ENCODE data around the gene KRT2.

- TF ChIP-seq TAF1 (IDR thresholded peaks at IDR 0.05; ENCODE audit: low read depth) (no peak), MAX (IDR thresholded peaks at IDR 0.05) (no peak), REST (IDR thresholded peaks at IDR 0.05; ENCODE audit: low read depth) (no peak), RAD21 (IDR thresholded peaks at IDR 0.05; ENCODE audit: low read depth) (no peak), FOXM1 (IDR thresholded peaks at IDR 0.05; ENCODE audit: borderline replicate concordance, low read depth) (no peak), YY1 (IDR thresholded peaks at IDR 0.05; ENCODE audit: low read depth) (no peak)
Observed at GRCh38 chr12:52630008-52630500, 22.0 kb downstream of the KRT2 start.
